Measurements from ENCODE around the gene TBC1D22B.
"Not testable (repeated sequence)": the region's sequence is repeated elsewhere in the genome, so short reads cannot be mapped to it uniquely, and the experiment has no call there.

TBC1D22B gene

DNA sequence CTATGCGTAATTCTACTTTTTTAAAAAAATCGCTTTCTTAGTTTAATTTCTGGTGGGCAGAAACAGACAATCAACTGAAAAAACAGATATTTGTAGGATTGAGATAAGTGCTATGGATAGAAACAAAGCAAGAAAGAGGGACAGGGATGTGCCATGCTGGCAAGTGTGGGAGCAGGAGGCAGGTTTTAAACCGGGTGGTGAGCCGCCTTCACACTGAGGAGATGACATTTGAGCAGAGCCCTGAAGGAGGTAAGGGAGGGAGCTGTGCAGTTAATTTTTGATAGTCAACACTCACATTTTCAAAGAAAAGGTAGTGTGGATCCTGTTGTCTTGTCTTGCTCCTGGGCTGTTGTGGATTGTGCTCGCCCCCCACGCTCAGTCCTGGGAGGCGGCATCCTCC lies 47.2 kb downstream of the TBC1D22B start:
- no peak for DNase-seq

DNA sequence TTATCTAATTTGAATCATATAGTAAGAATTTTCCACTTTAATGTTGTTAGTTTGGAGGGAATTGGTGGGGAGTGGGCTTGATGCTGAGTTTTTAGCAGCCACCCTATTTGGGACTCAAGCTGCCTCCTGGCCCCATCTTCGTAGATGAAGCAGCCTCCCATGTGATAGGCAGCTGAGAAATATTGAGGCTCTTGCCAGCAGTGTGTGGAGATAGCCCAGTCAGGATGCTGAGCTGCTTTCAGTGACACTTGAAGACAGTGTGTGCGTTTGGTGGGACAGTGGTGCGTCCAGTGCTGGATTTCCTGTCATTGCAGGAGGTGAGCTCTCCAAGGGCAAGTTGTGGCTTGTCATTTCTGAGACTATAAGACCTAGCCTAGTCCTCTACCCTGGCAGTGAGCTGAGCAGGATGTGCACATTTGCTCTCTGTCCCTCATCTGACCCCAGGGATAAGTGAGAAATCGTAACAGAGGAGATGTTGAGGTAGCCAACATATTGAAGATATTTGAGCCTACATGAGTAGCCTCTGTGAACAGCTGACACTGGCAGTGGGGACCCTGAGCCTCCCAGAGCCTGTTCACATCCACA lies 48.4 kb downstream of the TBC1D22B start:
- DNase-seq = no peak

DNA sequence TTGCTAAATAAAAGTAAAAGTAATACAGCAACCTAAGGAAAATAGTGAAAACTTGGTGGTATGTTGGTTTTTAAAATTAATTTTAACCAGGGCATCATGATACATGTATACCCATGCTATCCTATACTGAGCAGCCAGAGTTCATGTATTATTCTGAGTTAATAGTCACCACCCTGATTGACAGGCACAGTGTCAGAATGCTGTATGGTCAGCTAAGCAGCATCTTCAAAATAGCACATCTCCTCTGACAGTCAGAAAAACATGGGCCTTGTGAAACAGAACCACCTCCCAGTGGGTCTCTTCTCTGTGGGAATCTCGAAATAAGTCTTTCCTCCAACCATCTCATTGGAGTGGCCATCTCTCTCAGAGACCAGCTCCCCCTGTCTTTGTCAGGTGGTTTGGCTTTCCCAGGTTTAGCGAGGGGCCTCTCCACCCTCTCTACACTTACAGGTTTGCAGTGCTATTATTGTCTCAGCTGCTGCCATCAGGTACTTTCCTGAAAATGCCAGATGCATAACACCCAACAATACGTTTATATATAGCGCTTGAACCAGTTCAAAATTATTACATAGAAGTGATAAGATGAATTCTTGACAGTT lies 49.2 kb downstream of the TBC1D22B start:
- DNase-seq = no peak

DNA sequence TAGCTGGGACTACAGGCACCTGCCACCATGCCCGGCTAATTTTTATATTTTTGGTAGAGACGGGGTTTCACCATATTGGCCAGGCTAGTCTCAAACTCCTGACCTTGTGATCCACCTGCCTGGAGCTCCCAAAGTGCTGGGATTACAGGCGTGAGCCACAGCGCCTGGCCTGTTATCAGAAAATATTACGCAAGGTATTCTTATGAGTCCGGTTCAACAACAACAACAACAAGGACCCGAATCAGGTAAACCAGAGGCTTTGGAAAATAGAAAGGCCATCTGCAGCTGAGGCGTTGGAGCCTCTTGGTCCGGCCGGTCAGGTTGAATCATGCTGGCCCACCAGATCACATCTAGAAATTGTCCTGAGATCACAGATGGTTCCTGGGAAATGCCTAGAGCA lies 49.9 kb downstream of the TBC1D22B start:
- DNase-seq = not testable (repeated sequence)

DNA sequence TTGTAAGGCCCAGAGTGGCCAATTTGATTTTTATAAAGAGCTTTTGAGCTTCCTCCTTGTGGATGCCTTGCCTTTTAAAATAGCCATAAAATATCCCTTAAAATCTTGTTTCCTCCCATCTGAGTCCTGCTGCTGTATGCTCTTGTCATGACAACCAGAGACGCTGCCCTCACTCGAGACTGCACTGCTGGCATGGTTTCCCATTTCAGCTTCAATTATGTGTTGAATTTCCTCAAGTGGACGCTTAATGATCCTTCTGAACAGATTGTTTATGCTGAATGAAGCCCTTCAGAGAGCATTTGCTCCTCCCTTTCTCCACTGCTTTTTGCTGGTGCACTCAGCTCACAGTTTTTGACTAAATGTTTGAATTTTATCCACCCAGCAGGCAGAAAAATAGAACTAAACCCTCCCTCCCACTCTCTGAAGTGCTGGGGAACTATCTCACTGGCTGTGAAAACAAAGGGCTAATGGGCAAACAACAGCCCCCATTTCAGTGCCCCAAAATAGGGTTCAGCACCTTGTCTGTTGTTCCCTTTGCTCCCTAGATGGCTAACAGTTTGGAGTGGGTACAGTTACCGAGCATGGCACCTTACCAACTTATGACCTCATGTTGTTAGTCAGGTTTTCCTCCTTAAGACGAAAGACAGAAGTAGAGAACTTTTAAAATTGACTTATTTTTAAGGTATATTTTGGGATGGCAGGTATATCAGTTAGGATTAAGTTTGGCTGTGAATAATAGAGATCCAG lies 50.7 kb downstream of the TBC1D22B start:
- no peak for DNase-seq

DNA sequence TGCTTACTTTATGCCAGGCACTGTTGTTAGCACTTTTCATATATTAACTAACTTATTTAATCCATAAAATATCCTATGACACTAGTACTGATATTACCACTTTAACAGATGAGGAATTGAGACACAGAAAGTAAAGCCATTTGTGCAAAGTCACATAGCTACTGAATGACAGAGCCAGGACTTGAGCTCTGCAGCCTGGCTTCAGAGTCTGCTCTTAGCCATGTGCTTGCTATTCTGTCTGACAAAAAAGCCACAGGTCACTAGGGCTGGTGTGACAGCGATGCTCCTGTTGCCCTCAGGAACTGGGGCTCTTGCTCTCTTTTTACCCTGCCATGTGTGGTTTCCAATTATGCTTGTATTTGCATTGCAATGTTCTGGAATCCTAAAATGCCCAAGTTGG lies 51.5 kb downstream of the TBC1D22B start:
- DNase-seq = no peak

DNA sequence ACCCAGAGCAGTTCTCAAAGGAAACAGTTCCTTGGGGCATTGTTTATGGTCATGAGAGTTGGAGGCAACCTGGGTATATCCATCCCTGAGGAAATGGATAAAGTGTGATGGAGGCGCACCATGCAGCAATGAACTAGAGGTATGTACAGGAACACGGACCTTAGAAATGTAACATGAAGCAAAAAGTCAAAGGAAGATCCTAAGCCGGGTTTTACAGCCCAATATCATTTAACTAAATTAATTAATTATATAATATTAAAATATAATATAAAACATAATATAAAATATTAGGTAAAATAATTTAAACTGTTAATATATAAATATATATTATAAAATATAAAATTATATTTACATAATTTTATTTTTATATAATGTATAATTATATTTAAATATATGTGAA lies 52.1 kb downstream of the TBC1D22B start:
- DNase-seq = no peak

DNA sequence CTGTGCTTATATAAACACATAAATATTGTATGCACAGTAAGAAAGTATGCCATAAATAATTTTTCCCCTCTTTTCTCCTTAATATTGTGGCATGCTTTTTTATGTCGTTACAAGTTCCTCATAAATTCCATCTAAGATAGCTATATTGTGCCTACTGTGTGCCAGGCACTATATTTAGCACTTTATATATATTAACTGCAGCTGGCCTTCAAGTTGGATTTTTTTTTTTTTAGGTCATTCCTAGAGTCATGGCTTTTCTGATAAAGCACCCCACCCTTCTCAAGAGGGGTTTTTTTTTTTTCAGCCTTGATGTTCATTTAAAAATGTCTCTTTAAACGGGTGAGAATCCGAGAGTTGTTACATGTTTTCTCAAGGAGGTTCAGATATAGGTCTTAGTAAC lies 53.4 kb downstream of the TBC1D22B start:
- no peak for DNase-seq

DNA sequence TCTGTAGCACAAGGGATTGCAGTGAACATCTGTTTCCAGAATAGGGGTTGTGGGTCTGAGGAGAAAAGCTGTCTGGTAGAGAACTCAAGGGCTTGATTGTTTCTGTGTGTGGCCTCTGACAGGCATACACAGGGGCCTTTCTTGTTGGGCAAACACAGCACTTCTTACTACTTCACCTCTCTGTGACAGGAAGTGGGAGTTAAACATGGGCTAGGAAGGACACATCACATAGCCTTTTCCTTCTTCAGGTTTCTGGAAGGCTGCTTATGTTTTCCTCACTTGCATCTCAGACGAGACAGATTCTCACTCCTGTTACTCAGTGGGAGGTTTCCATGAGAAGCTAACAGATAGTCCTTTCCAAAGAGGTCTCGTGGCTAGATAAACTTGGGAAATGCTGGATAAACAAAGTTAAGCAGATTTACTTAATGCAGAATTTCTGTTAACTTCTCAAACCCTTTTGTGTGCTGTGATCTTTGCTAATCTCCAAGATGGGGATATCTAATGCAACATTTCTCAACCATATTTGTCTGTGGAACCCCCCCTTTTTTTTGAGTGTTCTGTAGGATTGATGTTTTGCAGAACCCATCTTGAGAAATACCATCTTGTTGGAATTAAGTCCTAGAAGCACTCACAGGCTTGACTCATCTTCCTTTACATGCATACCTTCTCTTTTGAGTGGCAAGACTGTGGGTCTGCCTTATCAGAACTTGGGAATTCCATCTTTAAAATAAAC lies 54.3 kb downstream of the TBC1D22B start:
- no peak for DNase-seq

DNA sequence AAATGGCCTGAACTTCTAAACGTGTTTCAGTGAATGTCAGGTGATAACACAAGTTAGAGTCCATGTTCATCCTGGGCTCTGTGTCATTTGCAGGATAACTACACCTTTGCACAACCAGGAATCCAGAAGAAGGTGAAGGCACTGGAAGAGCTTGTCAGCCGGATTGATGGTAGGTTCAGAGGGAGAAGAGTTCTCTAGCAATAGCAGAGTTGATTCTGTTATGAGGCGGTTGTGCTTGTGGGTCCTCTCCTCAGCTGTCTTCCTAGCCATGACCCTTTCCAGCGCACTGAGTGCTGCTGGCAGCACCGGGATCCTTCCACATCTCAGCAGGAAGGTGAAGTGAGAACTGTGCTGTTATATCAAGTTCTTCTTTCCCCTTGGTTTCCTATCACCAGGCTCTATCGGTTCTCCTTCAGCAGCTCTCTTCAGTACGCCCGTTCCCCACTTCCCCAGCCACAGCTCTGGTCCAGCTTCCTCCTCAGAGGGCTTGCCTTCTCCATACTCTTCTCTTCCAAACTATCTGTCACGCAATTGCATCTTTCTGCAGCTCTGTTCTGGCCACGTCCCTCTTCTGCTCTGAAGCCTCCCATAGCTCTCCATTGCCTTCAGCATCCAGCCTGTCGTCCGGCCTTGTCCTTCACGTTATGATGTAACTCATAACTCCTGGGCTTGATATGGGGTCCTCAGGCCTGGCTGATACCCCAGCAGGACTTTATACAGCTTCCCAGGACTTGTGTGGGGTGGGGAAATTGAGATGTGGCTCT lies 56.3 kb downstream of the TBC1D22B start:
- DNase-seq = no peak

DNA sequence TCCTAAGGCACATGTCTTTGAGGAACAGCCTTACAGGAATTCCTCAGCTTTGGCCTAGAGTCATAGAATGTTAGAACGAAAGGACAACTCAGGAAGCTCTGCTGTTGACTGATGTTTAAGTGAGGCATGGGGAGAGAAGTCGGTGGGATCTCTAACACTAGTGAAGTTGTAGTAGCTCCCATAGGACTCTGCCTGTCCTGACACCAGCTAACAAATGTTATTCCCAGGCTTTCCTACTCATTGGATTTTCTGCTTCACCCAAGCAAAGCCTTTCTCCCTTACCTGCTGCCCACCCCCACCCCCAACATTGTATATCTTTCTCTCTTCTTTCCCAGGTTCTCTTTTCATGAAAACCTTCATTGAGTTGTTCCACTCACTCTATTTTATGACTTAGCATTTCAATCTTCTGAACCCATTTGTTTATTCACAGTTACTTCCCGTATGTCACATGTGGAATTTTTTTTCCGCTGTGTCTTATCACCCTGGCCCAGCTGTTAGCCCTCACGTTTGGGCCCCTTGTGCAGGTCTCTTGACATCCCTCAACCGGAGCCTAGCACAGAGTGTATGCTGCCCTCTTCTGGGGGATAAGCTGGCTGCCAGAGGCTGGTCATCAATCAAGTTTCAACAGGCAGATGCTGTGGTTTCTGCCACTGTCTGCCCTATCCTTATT lies 57.0 kb downstream of the TBC1D22B start:
- peak; percentile 30 for DNase-seq

DNA sequence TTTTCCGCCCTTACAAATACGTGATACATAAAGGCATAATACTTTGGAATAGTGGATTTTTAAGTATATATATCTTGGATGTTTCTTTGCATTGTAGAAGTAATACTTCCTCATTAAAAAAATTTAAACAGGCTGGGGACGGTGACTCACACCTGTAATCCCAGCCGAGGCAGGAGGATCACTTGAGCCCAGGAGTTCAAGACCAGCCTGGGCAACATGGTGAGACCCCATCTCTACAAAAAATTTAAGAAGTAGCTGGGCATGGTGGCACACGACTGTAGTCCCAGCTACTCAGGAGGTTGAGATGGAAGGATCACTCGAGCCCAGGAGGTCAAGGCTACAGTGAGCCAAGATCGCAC lies 57.6 kb downstream of the TBC1D22B start:
- no peak for DNase-seq

DNA sequence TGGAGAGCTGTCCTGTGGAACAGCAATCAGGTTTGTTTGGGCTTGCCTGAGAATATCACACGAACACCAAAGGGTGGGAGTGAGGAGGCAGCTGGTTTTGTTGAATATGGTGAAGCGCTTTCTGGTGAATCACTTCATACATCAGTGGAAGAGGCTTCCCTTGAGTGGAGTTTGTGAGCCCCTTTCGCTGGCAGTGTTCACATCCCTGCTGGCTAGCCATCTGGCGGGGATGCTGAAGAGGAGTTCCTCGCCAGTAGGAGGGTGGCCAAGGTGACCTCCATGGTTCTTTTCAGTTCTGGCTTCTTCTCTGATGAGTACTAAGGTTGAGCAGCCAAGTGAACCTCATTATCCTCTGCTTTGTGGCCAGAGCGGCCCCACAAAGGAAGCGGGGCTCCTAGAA lies 58.5 kb downstream of the TBC1D22B start:
- no peak for DNase-seq

DNA sequence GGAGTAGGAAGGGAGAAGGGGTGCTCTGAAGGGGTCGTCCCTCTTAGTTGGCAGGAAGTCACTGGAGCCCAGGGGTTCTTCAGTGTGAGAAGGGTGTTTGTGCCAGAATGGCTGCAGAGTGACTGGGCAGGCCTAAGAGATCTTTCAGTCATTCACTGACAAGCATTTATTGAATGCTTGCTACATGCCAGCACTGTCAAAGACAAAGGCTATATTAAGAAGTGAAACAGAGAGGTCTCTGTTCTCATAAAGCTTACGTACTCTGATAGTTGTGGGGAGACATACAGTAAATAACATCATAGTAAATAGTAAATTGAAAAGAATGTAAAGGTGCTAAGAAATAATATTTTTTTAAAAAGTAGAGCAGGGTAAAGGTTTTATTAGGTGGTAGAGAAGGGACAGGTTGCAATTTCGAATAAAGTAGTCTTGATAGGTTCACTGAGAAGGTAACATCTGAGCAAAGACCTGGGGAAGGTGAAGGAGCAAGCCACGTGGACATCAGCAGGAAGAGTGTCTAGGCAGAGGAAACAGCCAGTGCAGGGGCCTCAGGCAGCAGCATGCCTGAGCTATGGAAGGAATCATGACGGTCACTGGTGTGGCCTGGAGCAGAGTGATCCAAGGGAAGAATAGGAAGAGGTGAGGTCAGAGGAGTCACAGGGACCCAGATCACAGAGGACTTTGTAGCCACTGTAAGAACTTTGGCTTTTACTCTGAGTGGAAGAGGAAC lies 59.9 kb downstream of the TBC1D22B start:
- DNase-seq = no peak

DNA sequence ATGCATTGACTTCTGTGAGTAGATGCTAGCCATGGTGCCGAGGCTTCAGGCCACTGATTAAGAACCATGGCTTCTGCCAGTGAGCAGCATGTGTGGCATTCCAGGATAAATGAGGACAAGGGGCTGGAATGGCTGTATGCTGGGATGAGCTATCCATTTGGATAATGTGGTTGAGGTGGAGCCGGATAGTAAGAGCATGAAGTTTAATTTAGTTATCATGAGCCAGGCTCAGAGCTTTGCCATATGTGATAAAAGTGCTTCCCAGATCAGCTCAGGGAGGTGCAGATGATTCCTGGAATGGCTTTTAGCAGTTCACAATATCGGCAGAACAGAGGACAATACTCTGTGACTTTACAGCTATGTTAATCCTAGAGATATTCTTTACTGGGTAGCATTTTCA lies 61.6 kb downstream of the TBC1D22B start:
- no peak for DNase-seq

DNA sequence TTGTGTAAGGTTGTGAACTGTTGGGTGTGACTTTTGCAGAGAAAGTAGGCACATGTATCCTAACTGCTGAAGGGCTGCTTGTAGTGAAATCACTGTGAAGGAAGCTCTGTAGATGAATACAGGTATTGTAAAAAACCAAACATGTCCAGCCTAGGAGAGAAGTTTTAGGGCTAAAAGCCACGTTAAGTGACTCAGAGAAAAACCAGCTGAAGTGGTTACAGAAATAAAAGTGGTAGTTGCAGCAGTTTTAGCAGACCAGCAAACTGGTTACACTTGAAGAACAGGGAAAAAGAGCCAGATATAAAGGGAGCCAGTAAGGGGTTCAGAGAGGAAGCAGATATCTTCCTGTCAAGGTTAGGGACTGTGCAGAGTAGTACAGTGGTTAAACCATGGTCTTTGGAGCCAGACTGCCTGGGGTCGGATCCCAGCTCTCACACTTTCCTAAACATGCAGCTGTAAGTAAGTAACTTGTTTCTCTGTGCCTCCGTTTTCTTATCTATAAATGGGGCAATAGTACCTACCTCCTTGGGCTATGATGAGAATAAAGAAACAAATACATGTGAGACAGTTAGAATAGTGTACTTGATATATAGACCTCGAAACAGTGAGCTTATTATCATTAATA lies 62.4 kb downstream of the TBC1D22B start:
- no peak for DNase-seq

DNA sequence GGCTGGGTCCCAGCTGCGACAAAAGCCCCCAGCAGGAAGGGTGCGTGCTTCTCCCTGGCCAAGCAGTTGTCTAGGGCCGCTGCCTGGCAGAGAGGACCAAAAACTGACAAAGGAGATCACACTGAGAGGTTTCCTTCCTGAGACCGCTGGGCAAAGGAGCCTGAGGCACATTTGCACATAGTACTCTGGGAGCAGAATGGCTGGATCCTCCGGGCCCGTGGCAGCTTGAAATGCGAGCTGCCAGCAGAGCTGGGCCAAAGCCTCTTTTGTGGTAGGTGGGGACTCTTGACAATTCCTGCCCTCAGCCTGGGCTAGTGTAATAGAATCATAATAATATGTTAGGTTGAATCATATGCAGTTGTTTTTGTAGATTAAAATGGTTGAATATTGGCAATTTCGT lies 63.1 kb downstream of the TBC1D22B start:
- no peak for DNase-seq

DNA sequence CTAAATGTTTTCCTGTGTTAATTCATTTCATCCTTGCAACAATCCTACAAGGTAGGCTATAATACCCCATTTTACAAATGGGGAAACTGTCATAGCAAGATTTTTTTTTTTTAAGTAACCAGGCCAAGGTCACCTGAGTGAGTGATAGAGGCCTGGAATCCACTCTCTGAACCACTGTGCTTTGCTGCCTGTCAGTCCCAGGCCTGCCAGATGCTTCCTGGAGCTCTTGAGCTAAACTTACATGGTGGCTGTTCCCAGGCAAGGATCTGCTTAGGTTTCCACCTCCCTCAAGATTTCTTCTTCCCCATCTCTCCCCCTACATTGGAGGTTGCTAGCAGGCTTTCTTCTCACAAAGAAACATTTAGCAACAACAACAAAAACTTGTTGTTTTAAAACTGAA lies 63.5 kb downstream of the TBC1D22B start:
- no peak for DNase-seq

DNA sequence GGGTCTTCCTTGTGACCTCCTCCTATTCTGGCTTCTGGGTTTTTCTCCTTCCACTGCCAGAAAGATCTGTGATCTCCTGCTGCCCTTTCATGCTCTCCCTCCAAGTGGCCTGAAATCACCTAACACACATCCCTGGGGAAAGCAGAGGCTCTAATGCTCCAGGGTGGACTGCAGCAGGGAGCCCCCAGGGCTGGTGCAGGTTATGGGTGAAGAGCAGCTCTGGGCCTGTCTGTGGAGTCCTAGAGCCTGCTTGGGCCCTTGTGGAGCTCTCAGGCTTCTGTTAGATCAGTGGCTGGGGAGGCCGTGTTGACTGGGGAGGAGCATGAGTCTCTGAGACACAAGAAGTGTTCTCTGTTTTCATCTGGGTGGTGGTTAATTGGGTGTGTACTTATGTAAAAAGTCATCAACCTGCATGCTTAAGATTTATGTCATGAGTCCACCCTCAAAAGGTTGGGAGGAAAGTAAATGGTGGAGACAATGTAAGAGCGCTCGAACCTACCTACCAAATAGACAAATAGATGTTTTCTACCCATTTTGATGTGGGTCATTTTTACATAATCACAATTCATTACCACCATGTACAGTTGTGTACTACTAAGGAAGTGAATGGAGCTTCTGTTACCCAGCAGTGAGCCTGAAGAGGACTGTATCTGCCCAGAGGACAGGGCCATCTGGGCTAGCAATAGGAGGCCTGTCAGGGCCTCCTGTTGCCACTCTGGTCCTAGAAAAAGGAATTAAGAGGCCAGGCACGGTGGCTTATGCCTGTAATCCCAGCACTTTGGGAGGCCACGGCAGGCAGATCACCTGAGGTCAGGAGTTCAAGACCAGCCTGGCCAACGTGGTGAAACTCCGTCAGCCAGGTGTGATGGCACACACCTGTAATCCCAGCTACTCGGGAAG lies 64.2 kb downstream of the TBC1D22B start:
- no peak for DNase-seq

DNA sequence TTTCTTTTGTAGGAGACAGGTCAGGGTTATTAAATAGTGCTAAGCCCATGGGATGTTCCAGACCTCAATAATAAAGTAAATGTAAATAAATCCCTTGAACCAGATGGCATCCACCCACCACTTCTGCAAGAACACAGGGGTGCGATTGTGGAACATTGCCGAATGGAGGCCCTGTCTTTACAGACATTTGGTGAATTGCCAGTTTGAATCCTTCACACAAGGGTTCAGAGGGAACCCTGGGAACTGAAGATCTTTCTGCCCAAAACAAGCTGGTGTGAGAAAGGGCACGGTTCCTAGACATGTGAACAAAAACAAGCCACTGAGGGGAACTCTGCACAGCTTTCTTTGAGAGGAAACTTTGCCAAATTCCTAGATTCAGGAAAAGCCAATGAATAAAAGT lies 66.0 kb downstream of the TBC1D22B start:
- no peak for DNase-seq
